ENCODE results near the gene GCH1.

- TF ChIP-seq, protein P1, sequence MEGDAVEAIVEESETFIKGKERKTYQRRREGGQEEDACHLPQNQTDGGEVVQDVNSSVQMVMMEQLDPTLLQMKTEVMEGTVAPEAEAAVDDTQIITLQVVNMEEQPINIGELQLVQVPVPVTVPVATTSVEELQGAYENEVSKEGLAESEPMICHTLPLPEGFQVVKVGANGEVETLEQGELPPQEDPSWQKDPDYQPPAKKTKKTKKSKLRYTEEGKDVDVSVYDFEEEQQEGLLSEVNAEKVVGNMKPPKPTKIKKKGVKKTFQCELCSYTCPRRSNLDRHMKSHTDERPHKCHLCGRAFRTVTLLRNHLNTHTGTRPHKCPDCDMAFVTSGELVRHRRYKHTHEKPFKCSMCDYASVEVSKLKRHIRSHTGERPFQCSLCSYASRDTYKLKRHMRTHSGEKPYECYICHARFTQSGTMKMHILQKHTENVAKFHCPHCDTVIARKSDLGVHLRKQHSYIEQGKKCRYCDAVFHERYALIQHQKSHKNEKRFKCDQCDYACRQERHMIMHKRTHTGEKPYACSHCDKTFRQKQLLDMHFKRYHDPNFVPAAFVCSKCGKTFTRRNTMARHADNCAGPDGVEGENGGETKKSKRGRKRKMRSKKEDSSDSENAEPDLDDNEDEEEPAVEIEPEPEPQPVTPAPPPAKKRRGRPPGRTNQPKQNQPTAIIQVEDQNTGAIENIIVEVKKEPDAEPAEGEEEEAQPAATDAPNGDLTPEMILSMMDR (IDR thresholded peaks at IDR 0.05), result no peak
- no peak for TF ChIP-seq POLR2A (IDR thresholded peaks at IDR 0.05)
Measured at GRCh38 chr14:54877015-54877702, 25.5 kb downstream of the GCH1 start.
